DOHH2 (cell line): ENCODE measurements around the gene STON1.
"Not testable (repeated sequence)": the region's sequence is repeated elsewhere in the genome, so short reads cannot be mapped to it uniquely, and the experiment has no call there.

Source experiments
- CTCF ChIP-seq: fragments of 200-600 bp; sonication (generic); IDR thresholded peaks from one replicate; pipeline ENCODE4 v1.5.1; 2014; ENCODE audit warnings: antibody characterized with exemption, mild to moderate bottlenecking, low read depth, low read length; ENCODE audit not compliant: poor library complexity, severe bottlenecking
- EZH2phosphoT487 ChIP-seq: fragments of 200-600 bp; sonication (generic); IDR thresholded peaks from 2 replicates; pipeline ENCODE4 v1.6.1; 2017; ENCODE audit warnings: borderline replicate concordance, mild to moderate bottlenecking, antibody characterized with exemption, low read length, moderate library complexity, mixed read lengths

DNA sequence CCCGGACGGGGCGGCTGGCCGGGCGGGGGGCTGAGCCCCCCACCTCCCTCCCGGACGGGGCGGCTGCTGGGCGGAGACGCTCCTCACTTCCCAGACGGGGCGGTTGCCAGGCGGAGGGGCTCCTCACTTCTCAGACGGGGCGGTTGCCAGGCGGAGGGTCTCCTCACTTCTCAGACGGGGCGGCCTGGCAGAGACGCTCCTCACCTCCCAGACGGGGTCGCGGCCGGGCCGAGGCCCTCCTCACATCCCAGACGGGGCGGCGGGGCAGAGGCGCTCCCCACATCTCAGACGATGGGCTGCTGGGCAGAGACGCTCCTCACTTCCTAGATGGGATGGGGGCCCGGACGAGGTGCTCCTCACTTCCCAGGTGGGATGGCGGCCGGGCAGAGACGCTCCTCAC lies 84.6 kb downstream of the STON1 start:
- not testable (repeated sequence) for TF ChIP-seq EZH2phosphoT487, CTCF
